Renal cortex interstitium (tissue), 15 donors: ENCODE results near the gene SLC25A38. TPM values are rescaled to one million over a fixed set of nuclear protein-coding genes. Genes with fewer than 3 reads are reported as not detected.
"Not testable (repeated sequence)": the region's sequence is repeated elsewhere in the genome, so short reads cannot be mapped to it uniquely, and the experiment has no call there.

Experiments
- DNase-seq, 11 donors: peaks; one replicate each; pipeline ENCODE4 v3.0.0-alpha.2; 2013; ENCODE audit warnings: low read depth in 9 of 11, low spot score in 4 of 11; ENCODE audit errors: extremely low read depth in 1 of 11
- long read RNA-seq, 16 experiments: transcript quantifications; one replicate each; lab custom pipeline, GENCODE V29; 2026
- polyA plus RNA-seq, 3 donors: library from polyadenylated mRNA; unstranded; fragments of 120-200 nt; gene quantifications; one replicate each; pipeline ENCODE4 v1.2.1, GENCODE V29; 2013; ENCODE audit not compliant: insufficient read length in 3 of 3

The SLC25A38 gene, protein sequence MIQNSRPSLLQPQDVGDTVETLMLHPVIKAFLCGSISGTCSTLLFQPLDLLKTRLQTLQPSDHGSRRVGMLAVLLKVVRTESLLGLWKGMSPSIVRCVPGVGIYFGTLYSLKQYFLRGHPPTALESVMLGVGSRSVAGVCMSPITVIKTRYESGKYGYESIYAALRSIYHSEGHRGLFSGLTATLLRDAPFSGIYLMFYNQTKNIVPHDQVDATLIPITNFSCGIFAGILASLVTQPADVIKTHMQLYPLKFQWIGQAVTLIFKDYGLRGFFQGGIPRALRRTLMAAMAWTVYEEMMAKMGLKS
- 10 to 100 TPM; 33.4 to 34.8 (median 33.8) TPM for polyA plus RNA-seq
- long read RNA-seq, donor 1, transcript SLC25A38-201 (7 exons, 2,147 nt), result major isoform, 9 of 9 reads
- long read RNA-seq, donor 1, partial matches to known transcripts, result 0 of 9 reads
- long read RNA-seq, donor 1, other reads (novel, unspliced or antisense), result 0 of 9 reads
- long read RNA-seq, donor 2, transcript SLC25A38-201 (7 exons, 2,147 nt), result major isoform, 15 of 15 reads
- long read RNA-seq, donor 2, partial matches to known transcripts, result 0 of 15 reads
- long read RNA-seq, donor 2, other reads (novel, unspliced or antisense), result 0 of 15 reads
- long read RNA-seq, donor 3, transcript SLC25A38-201 (7 exons, 2,147 nt), result major isoform, 15 of 15 reads
- long read RNA-seq, donor 3, partial matches to known transcripts, result 0 of 15 reads
- long read RNA-seq, donor 3, other reads (novel, unspliced or antisense), result 0 of 15 reads
- long read RNA-seq, donor 4, transcript SLC25A38-201 (7 exons, 2,147 nt), result major isoform, 13 of 13 reads
- long read RNA-seq, donor 4, partial matches to known transcripts, result 0 of 13 reads
- long read RNA-seq, donor 4, other reads (novel, unspliced or antisense), result 0 of 13 reads
- long read RNA-seq, donor 5, result 0 reads
- long read RNA-seq, donor 6, transcript SLC25A38-201 (7 exons, 2,147 nt), result major isoform, 14 of 14 reads
- long read RNA-seq, donor 6, partial matches to known transcripts, result 0 of 14 reads
- long read RNA-seq, donor 6, other reads (novel, unspliced or antisense), result 0 of 14 reads
- long read RNA-seq, donor 7, transcript SLC25A38-201 (7 exons, 2,147 nt), result major isoform, 9 of 9 reads
- long read RNA-seq, donor 7, partial matches to known transcripts, result 0 of 9 reads
- long read RNA-seq, donor 7, other reads (novel, unspliced or antisense), result 0 of 9 reads
- long read RNA-seq, donor 8, transcript SLC25A38-201 (7 exons, 2,147 nt), result major isoform, 14 of 14 reads
- long read RNA-seq, donor 8, partial matches to known transcripts, result 0 of 14 reads
- long read RNA-seq, donor 8, other reads (novel, unspliced or antisense), result 0 of 14 reads
- long read RNA-seq, donor 9, transcript SLC25A38-201 (7 exons, 2,147 nt), result major isoform, 5 of 5 reads
- long read RNA-seq, donor 9, partial matches to known transcripts, result 0 of 5 reads
- long read RNA-seq, donor 9, other reads (novel, unspliced or antisense), result 0 of 5 reads
- long read RNA-seq, donor 10, transcript SLC25A38-201 (7 exons, 2,147 nt), result major isoform, 9 of 9 reads
- long read RNA-seq, donor 10, partial matches to known transcripts, result 0 of 9 reads
- long read RNA-seq, donor 10, other reads (novel, unspliced or antisense), result 0 of 9 reads
- long read RNA-seq, donor 11, transcript SLC25A38-201 (7 exons, 2,147 nt), result major isoform, 5 of 5 reads
- long read RNA-seq, donor 11, partial matches to known transcripts, result 0 of 5 reads
- long read RNA-seq, donor 11, other reads (novel, unspliced or antisense), result 0 of 5 reads
- long read RNA-seq, donor 12, transcript SLC25A38-201 (7 exons, 2,147 nt), result major isoform, 6 of 12 reads
- long read RNA-seq, donor 12, partial matches to known transcripts, result 6 of 12 reads
- long read RNA-seq, donor 12, other reads (novel, unspliced or antisense), result 0 of 12 reads
- long read RNA-seq, donor 13, transcript SLC25A38-201 (7 exons, 2,147 nt), result major isoform, 25 of 33 reads
- long read RNA-seq, donor 13, partial matches to known transcripts, result 8 of 33 reads
- long read RNA-seq, donor 13, other reads (novel, unspliced or antisense), result 0 of 33 reads
- long read RNA-seq, donor 14, transcript SLC25A38-201 (7 exons, 2,147 nt), result major isoform, 13 of 18 reads
- long read RNA-seq, donor 14, partial matches to known transcripts, result 5 of 18 reads
- long read RNA-seq, donor 14, other reads (novel, unspliced or antisense), result 0 of 18 reads
- long read RNA-seq, donor 15, transcript SLC25A38-201 (7 exons, 2,147 nt), result major isoform, 9 of 9 reads
- long read RNA-seq, donor 15, partial matches to known transcripts, result 0 of 9 reads
- long read RNA-seq, donor 15, other reads (novel, unspliced or antisense), result 0 of 9 reads
- long read RNA-seq, donor 16, transcript SLC25A38-201 (7 exons, 2,147 nt), result major isoform, 23 of 31 reads
- long read RNA-seq, donor 16, partial matches to known transcripts, result 8 of 31 reads
- long read RNA-seq, donor 16, other reads (novel, unspliced or antisense), result 0 of 31 reads

DNA sequence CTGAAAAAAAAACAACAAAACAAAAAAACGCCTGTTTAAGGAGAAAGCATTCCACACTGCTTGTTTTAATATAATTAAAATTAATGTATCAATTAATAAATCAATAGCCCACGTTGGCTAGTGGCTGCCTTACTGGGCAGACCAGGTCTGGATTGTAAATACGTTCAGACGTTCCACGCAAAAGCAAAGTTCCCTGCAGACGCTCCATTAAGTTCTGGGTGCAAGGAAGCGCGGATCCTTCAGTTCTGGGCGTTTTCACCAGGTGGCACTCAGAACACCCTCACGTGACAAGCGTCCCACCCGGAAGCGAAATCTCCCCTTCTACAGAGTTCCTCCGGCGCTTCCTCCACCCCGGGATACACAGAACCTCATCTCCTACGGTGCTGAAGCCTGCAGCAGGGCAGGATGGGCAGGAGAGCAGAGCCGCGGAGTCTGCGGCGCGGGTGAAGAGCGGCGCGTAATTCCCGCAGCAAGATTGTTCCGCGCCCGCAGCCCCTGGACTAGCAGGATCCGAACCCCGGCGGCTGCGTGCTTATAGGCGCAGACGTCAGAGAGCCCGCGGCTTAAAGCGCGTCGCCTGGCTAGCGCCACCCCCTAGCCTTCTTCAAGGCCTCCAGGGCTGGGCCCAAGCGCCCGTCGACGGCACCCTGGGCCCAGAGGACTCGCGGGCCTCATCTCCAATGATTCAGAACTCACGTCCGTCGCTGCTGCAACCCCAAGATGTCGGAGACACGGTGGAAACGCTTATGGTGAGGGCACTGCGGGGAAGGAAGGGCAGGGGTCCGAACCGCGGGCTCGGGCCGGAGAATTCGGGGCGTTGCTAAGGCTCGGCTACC lies at the start of gene SLC25A38:
Gene SLC25A38, plus strand, starts transcription at position 326 of the 836 bp plus-strand sequence. Its CDS starts 355 bp downstream, at position 681.
- peak in 10 of 11 donors; percentile 64 to 84 (median 74) for DNase-seq

DNA sequence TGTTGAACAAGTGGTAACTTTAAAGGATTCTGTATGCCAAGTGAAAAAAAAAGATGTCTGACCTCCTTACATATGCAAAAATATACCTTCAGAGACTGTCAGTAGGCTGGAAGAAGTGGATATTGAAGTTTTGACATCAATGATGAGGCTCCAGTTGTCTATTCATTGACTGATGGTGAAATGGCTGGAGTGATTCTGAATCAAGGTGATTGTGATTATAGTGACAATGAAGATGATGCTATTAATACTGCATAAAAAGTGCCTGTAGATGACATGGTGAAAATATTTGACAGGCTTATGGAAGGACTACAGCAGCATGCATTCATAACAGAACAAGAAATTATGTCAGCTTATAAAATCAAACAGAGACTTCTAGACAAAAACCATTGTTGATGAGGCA lies 49.6 kb upstream of the SLC25A38 start:
- no peak for DNase-seq

- no peak for DNase-seq
These were observed 49.0 kb upstream of the SLC25A38 start for GRCh38 chr3:39334205-39334604.

DNA sequence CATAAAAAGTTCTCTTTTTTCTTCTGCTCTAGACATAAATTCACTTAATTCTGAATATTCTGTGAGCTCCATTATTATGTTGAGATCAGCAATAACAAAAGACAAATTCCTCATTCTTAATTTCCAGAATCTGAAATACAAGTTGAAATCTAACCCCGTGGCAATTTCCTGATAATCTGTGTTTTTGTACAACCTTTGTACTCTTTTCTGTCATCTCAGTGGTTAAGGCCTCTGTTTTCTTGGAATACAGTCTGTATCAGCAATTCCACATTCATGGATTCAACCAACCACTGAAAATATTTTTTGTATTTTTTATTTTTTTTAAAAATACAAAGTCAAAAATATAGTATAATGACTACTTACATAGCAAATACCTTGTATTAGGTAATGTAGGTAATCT lies 45.0 kb upstream of the SLC25A38 start:
- no peak for DNase-seq

DNA sequence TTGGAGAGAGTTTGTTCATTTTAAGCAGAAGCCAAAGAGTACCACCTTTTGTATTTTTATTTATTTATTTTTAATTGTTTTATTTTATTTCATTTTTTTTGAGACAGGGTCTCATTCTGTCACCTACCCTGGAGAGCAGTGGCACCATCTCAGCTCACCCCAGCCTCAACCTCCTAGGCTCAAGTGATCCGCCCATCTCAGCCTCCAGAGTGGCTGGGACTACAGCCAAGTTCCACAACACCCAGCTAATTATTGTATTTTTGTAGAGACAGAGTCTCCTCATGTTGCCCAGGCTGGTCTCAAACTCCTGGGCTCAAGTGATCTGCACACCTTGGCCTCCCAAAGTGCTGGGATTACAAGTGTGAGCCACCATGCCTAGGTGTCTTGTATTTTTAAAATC lies 44.1 kb upstream of the SLC25A38 start:
- no peak for DNase-seq

DNA sequence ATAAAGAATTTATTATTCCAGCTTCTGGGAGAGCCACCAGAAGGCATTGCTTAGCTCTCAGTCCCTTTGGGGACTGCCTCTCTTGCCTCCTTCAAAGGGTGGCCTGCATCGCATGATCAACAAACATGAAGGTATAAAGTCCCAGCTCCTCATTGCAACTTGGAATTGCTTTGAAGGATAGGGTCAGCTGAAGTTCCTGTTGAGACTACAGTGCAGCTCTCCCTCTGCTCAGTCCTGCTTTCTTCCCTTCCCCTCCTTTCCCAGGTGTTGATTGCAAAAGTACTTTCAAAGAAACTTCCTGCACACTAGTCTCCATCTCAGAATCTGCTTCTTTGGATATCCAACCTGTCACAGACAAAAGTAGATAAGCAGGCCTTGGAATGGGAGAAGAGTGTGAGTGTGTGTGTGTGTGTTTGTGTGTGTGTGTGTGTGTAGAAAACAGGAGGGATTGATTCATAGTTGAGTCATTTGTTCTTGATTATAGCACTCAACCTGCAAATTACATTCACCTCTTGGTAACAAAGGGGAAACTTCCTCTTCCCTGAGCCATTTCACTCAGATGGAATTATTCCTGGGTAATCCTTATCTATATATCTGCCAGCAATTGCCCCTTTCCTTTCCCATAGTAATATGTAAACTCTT lies 40.0 kb upstream of the SLC25A38 start:
- no peak for DNase-seq

DNA sequence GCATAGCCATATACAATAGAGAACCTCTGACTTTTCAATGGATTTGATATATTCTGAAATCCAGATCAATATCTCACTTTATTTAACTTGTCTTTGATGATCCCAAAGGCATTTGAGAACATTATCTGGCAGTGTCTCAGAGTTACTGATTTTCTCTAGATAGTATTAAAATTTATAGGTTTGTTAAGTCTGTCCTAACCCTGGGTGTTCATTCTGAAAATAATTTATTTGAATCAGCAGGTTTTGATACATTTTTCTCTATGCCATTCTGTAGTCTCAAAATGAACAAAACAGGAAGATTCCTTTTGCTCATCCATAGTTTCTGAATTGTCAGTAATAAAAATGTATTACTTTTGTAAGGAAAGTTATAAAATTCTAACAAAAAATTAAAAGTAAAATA lies 39.4 kb upstream of the SLC25A38 start:
- no peak for DNase-seq

DNA sequence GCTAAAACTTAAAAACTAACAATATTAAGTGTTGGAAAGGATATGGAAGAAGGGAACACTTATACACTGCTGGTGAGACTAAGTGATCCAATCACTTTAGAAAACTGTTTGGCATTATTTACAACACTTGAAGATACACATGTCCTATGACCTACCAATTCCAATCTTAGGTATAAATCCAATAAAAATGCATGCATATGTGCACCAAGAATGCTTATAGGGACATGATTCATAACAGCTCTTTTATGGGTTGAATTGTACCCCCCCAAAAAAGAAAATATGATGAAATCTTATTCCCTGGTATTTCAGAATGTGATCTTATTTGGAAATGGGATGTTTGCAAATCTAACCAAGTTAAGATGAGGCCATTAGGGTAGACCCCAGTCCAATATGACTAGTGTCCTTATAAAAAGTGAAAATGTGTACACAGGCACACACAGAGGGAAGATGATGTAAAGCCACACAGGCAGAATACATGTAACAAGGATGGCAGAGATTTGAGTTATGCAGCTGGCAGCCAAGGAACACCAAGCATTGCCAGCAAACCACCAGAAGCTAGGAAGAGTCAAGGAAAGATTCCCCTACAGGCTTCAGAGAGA lies 38.3 kb upstream of the SLC25A38 start:
- no peak for DNase-seq

DNA sequence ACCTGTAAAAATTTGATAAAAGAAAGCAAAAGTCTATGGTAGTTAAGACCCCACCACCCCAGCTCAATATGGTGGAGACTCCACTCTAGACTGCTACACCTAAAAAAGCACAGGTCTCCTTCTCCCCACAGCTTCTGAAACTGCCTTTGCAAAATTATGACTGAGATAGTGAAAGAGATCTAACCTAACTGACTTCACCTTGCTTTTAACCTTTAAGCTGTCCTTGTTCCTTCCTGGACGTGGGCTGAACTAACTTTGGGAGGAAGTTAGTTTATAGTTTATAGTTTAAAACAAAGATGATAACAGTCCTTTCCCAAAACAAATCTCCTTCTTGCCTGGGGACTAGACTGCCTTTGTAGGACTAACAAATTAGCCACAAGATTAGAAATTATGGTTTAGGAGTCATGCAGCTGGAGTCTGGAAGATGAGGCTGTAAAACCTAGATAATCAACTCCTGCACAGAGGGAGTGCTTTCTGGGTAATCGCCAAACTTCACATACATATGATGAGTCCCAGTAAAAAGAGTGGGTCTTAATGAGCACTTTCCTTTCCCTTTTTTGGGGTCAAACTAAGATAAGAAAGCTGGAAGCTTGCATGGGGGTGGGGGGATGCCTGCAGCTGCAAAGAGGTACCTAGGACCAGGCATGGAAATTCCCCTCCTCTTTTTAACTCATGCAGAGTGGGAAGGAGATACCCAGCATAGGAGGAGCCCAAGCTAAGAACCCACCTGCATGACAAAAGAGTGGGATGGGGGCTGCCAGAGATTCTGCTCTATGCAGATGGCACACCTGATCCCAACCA lies 36.2 kb upstream of the SLC25A38 start:
- DNase-seq, result no peak

DNA sequence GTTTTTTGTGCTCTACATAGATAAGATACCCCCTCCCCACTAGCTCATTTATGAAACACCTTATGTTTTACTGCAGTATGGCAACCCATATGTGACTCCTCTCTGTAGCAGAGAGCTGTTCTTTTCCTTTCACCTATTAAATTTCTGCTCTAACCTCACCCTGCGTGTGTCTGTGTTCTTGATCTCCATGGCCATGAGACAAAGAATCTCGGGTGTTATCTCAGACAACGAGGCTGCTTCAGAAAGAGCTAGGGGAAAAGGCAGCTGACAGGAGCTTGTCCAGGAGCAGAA lies 35.6 kb upstream of the SLC25A38 start:
- DNase-seq, result no peak

- no peak for DNase-seq
These were observed 34.1 kb upstream of the SLC25A38 start for GRCh38 chr3:39349080-39349479.

GRCh38 chr3:39350714-39351113 lies 32.5 kb upstream of the SLC25A38 start:
- DNase-seq, result no peak

DNA sequence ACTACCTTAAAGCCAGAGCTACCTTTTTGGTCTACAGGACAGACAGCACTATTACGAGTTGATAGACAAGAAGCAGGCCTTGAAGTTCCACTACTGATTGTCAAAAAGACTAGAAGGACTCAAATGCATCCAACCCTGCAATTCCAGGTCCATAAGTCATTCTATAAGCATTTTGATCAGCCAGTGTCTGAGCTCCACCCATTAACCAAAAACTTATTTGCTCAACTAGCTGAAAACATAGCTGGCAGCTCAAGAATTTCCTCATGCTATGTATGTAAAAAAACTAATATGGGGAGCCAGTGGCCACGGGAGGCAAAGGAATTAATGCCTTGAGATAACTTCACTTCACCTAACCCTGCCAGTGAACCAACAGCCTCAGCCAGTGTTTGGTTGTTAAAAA lies 32.0 kb upstream of the SLC25A38 start:
- not testable (repeated sequence) for DNase-seq

GRCh38 chr3:39353168-39353927 lies 29.8 kb upstream of the SLC25A38 start:
- DNase-seq, result not testable (repeated sequence)
